Naive thymus-derived CD8-positive, alpha-beta T cell (primary cell): ENCODE data around the gene CYP1B1. TPM values are rescaled to one million over a fixed set of nuclear protein-coding genes. Genes with fewer than 3 reads are reported as not detected.

ENCODE experiments used
- polyA plus RNA-seq, 3 donors: library from polyadenylated mRNA; unstranded; fragments of 300-500 nt; fragmentation: Illumina TruSeq; gene quantifications; one replicate each; pipeline ENCODE4 v1.2.3, GENCODE V29; 2021
- total RNA-seq, 8 experiments: library from RNA in 2 of 8; stranded (reverse) in 2 of 8; gene quantifications; one replicate each; pipeline ENCODE4 v1.2.3 and lab custom pipeline; 2021 to 2026

CYP1B1 gene
- total and polyA plus RNA-seq, 5 experiments from 2014 or later = 0.10 to 3.9 (median 1.2) TPM; not detected in 1

Other genes starting within 250 kb of the CYP1B1 start
- gene RMDN2, start 150.9 kb downstream of the CYP1B1 start, total RNA-seq = 1 to 10 TPM; 5.6 to 7.1 TPM
- gene RMDN2, start 150.9 kb downstream of the CYP1B1 start, polyA plus RNA-seq = 1 to 10 TPM; 5.8 to 6.7 (median 6.4) TPM